GM15510 (cell line): Measurements from ENCODE around the gene CFAP54.

Experiments used
- POLR2A ChIP-seq: IDR thresholded peaks from 3 replicates; pipeline ENCODE4 v1.6.1; 2011; ENCODE audit warnings: borderline replicate concordance; ENCODE audit not compliant: insufficient read length; ENCODE audit errors: extremely low read depth

The CFAP54 gene

DNA sequence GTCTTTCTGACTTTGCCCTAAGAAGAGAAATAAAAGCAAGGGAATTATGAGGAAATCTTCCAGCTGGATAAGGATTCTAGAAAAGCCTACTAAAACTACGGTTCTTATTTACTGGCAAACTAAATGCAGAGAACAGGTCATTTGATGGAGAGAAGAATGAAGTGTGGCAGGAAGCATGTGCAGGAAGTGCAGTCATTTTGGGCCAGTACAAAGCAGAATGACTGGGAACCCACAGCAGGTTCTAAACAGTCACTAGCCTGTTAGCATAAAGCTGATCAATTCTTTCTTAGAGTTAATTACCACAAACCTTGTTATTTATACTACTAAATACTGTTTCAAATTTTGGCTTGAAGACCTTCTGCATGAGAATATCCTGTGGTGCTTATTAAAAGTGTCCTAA lies 36.7 kb downstream of the CFAP54 start:
- no peak for TF ChIP-seq POLR2A

DNA sequence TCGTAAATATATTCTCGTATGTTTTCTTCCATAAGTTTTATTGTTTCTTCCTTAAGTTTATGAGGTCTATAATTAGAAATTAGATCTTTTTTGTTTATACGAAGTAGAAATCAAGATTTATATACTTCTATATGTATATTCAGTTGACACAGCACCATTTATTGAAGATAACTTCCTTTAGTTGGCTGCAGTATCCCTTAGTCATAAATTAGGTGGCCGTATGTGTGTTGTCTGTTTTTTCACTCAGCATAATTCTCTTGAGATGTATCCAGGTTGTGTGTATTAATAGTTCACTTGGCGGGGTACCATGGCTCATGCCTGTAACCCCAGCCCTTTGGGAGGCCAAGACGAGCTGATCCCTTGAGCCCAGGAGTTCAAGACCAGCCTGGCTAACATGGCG lies 40.5 kb downstream of the CFAP54 start:
- TF ChIP-seq POLR2A, result no peak

DNA sequence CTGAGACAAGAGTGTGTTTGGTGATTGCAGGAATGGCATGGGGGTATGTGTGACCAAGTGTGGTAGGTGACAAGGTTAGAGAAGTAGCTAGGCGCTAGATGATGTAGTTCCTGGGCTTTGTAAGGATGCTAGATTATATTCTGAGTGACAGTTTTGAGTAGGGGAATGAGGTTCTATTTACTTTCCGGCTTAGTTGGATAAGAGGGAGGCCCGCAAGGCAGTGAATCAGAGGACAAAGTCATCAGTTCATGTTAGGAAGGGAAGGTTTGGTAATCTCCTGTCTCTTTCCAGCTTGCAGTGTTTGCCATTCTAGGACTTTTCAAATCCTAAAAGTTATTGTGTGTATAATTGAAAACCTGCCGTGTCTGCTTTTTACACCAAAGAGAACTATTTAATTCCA lies 45.0 kb downstream of the CFAP54 start:
- no peak for TF ChIP-seq POLR2A

DNA sequence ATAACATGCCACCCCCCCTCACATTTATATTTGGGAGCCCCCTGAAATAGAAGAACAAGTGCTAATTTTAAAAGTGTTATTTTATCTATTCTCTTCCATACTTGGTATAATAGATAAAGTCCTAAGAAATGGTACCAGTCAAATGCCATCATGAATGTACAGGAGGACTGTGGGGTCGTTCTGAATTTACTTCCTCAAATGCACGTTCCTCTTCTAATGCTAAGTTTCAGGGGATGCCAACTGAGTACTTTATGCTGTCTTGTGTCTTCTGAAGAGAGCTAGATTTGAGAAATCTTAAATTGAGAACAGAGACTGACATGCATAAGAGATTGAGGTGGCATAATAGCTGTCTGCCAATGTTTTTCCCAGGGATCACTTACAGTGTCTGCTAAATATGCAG lies 59.0 kb downstream of the CFAP54 start:
- TF ChIP-seq POLR2A, result no peak

DNA sequence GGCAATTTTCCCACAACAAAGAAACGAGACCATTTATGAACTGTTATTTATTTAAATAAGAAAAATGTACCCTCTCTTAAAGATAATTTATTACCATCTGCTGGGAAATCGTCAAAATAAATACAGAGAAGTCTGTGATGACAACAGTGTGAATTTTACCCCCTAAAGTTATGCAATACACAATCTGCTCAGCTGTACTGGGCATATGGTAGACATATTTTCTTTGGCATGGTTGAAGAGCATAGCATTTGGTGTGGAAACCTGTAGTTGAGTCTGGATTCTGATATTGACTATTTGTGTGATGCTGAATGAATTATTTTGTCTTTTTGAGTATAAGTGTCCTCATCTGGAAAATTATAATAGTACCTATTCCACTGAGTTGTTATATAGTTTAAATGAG lies 60.0 kb downstream of the CFAP54 start:
- no peak for TF ChIP-seq POLR2A

DNA sequence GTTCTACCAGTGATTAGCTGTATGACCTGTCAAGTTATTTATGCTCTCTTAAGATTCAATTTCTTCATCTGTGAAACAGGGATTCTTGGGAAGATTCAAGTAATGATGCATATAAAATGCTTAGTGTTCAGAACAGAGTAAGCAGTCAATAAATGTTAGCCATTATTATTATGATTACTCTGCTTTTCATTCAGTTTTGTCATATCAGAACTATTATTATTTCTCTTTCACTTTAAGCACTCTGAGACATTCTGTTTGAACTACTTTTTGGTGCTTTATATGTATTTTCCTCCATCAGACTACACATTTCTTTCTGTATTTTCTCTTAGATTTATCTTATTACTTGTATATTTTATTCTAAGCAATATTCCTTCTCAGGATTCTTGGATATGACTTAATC lies 81.2 kb downstream of the CFAP54 start:
- TF ChIP-seq POLR2A, result no peak

DNA sequence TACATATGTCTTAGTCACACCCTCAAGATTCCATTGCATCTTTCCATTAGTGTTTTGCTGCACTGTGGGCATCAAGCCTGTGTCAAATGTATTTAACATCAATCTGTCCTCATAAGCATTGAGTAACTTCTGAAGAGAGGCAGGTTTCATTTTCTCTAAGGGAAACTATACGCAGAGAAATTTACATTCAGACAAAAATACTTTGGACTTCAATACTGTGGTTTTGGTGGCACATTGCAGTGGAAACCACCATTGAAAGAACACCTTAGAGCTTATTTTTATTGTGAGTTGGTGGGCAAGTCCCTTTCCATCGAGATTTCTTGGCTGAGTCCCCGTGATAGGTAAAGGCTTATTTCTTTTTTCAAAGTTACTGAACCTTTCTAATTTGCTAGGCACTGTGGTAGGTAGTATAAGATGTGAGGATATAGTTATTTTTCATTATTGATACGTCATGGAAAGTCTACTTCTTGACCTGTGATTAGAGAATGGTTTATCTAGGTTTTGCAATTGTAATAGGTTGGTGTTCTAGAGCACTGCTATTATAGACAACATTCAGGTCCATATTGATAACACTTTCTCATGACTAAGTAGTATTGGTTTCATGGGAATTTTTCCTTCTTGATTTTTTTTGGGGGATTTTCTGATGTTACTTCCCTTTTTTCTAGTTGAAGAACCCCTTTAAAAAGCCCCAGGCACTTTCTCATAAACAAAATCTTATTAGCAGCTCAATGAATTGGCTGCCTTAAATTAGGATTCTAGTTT lies 81.9 kb downstream of the CFAP54 start:
- no peak for TF ChIP-seq POLR2A

DNA sequence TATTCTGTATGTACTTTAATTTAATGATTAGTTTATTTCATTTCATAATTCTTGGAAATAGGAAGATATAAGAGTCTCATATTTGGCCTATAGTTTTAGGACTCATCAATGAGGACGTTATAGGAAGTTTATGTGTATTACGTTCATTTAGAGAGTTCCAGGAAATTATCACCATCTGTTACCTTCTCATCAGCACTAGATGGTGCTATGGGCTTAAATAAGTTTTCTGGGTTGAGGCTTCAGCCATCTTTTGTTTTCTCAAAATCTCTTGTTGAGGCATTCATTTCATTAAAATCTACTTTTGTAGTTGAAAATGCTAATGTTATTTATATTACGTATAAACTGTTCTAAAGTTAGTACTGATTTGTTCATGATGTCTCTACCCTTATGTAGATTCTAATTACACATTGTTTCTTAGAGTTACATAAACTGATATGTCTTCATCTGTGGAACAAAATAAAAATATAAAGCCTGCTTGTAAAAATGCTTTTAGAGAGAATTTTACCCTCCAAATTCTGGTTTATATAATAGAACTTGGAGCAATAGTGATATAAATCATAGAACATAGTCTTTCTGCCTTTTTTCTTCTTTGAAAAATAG lies 89.2 kb downstream of the CFAP54 start:
- TF ChIP-seq POLR2A, result no peak

DNA sequence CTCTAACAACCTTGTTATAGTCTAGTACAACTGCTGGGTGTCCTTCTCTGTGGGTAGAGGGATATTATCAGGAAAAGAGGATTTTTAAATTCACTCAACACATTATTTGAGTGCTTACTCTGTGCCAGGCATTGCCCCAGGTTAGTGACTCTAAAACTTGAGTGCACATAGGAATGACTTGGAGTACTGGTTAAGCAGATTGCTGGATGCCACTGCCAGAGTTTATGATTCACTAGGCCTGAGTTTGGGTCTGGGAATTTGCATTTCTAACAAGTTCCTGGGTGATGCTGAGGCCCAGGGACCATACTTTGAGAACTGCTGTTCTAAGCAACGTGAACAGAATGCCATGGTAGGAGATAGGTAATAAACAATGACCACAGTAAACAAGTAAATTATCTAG lies 96.6 kb downstream of the CFAP54 start:
- no peak for TF ChIP-seq POLR2A

DNA sequence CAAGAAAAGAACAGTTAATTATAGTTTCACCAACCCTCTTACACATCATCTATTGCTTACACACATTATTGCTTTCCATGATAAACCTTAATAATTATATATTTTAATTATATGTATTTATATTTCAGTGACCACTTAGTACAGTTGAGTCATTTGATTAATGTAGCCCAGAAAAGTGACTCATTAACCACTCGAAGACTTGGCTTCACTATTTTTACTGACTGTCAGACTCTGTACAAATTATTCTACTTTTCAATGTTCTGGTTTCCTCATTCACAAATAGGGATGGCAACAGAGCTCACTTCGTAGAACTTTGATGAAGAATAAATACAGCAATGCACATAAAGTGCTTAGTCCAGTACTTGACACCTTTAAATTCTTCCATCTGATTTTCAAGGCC lies 98.3 kb downstream of the CFAP54 start:
- no peak for TF ChIP-seq POLR2A

DNA sequence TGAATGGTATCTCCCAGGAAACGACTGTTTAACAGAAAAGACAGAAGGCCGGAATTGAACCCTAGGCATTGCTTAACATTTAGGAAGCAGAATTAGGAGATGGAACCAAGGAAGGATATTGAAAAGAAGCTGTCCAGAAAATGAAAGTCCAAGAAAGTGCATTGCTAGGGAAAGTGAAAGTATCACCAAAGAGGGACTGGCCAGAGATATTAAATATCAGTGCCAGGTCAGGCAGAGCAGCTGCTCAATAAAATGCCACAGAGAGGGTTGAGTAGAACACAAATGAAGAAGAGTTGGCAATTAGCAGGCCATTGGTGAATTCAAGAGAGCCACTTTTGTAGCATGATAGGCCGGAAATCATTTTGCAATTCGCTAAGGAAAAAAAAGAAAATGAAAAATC lies 101.6 kb downstream of the CFAP54 start:
- TF ChIP-seq POLR2A, result no peak

DNA sequence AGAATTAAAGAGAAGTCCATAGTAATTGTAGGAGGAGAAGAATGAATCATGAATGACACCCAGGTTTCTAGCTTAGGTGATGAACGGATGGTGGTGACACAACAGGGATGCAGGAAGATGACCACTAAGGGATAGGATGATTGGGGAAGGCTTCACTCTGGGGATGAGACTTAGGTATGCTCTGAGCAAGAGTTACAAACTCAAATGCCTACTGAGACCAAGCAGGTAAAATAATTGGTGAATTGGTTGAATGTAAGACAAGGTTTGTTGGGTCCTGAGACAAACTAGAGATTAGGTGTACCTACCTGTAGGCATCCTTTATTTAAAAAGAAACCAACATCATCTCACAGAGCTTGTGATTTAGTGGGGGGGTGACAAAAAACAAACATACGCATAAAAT lies 116.3 kb downstream of the CFAP54 start:
- TF ChIP-seq POLR2A, result no peak

DNA sequence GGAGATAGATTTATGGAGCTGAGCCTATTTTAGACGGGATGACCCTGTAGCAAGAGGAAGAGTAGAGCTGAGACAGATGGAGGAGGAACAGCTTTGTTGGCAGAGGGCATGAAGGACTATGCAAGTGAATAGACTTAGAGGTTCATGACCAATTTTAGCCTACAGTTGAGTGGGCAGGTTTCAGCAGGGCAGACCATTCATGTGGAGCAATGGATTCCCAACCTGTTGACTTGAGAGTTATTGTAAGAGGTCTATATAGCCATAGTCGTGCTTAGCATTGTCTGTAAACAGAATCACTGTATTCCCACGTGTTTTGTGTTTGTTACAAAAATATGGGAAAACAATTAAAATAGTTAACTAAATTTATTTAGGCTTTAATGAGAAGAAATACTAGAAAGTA lies 116.8 kb downstream of the CFAP54 start:
- TF ChIP-seq POLR2A, result no peak

DNA sequence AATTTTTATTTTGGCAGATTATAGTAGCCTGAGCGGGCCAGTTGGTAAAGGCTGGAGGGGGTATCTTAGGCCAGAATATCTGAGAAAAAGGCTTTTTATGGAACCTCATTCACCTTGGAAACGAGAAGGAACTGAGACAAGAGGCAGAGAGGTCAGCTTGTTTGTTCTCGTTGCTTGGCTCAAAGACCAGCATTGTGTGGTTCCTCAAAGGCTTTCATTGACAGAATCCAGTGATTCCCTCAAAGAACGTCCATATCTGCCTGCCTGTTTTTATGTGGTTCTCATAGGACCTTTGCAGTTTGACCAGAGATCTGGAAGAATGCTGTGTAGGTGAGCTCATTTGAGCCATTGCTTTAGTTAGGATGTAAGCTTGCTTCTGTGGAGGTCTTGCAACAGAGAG lies 117.3 kb downstream of the CFAP54 start:
- no peak for TF ChIP-seq POLR2A

DNA sequence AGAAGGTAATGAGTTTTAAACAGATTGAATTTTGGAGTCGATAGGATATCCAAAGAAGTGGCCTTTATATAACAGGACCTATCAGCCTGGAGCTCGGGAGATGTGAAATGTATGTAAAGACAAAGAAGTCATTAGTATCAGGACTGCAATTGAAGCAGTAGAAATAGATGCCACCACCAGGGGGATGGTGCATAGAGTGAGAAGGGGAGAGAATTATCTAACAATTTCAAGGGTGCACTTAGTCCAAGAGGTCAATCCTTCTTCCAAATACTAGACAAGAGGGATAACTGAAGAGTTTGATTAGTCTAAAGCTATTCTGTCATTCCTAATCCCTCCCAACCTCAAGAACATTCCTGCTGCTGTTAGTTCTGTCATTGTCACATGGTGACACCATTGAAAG lies 127.8 kb downstream of the CFAP54 start:
- no peak for TF ChIP-seq POLR2A

DNA sequence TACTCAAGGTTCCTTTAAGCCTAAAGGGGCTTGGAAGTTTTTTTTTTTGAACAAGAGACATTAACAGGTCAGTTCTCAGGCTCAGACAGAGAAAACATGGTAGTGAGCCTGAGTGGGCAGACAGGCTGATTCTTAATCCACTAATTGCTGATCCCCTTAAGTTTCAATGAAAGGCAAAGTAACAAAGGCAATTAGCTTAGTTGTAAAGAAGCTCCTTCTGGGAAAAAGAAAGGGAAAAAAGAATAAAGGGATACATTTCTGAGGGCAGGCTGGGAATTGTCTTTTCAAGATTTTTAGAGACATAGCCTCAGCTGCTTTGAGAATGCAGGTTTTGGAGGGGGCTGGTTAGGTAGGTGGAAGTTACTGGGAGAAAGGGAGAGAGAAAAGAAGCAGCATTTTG lies 133.8 kb downstream of the CFAP54 start:
- TF ChIP-seq POLR2A, result no peak
